HL-60 (cell line): Measurements from ENCODE around the gene BCAS3.

Experiments used
- CTCF ChIP-seq: IDR thresholded peaks from one replicate; pipeline ENCODE4 v1.5.1; 2011; ENCODE audit warnings: low read length, control low read depth, inconsistent platforms; ENCODE audit not compliant: insufficient read depth
- GABPA ChIP-seq: IDR thresholded peaks from 2 replicates; pipeline ENCODE4 v1.6.1; 2012; ENCODE audit warnings: low read depth
- POLR2AphosphoS5 ChIP-seq: IDR thresholded peaks from 2 replicates; pipeline ENCODE4 v1.6.1; 2012; ENCODE audit warnings: low read depth
- REST ChIP-seq: IDR thresholded peaks from 2 replicates; pipeline ENCODE4 v1.6.1; 2012; ENCODE audit warnings: low read depth; ENCODE audit not compliant: insufficient replicate concordance

GRCh38 chr17:60782742-60783141 is 105.1 kb downstream of the BCAS3 start:
- TF ChIP-seq CTCF (no peak), REST (no peak), POLR2AphosphoS5 (no peak), GABPA (no peak)
